Activated CD4-positive, alpha-beta T cell treated with anti-CD3 and anti-CD28 coated beads, Interleukin-2, amount 10 ng/mL, durations not matched to agents 24 days and 14 days (primary cell): ENCODE measurements around the gene IGF2R. TPM values are rescaled to one million over a fixed set of nuclear protein-coding genes. Genes with fewer than 3 reads are reported as not detected.
"Not testable (repeated sequence)": the region's sequence is repeated elsewhere in the genome, so short reads cannot be mapped to it uniquely, and the experiment has no call there.

Experiments used
- DNase-seq: peaks from one replicate; pipeline ENCODE4 v3.0.0; 2022
- H3K27ac Mint-ChIP-seq: one replicate; pipeline ENCODE4 v1.8.0; 2022; ENCODE audit warnings: mild to moderate bottlenecking, mixed read lengths
- H3K27me3 Mint-ChIP-seq: one replicate; pipeline ENCODE4 v1.8.0; 2022; ENCODE audit warnings: mixed read lengths
- H3K36me3 Mint-ChIP-seq: one replicate; pipeline ENCODE4 v1.8.0; 2022; ENCODE audit warnings: low read depth, mild to moderate bottlenecking, mixed read lengths
- H3K4me1 Mint-ChIP-seq: one replicate; pipeline ENCODE4 v1.8.0; 2021; ENCODE audit warnings: mixed read lengths
- H3K4me3 Mint-ChIP-seq: one replicate; pipeline ENCODE4 v1.8.0; 2022; ENCODE audit warnings: mild to moderate bottlenecking, moderate library complexity, mixed read lengths
- H3K9me3 Mint-ChIP-seq: one replicate; pipeline ENCODE4 v1.8.0; 2021; ENCODE audit warnings: mixed read lengths
- intact Hi-C: fragments of 100-400 bp; cut with micrococcal nuclease; formaldehyde crosslinking; loops from one replicate; pipeline ENCODE4 v1.15.1; 2023
- total RNA-seq: library from RNA; stranded (reverse); gene quantifications from 2 replicates; pipeline ENCODE4 v1.2.3, GENCODE V29; 2022

The IGF2R gene
- total RNA-seq, 1 donor from 2014 or later: 77.9 TPM

DNA sequence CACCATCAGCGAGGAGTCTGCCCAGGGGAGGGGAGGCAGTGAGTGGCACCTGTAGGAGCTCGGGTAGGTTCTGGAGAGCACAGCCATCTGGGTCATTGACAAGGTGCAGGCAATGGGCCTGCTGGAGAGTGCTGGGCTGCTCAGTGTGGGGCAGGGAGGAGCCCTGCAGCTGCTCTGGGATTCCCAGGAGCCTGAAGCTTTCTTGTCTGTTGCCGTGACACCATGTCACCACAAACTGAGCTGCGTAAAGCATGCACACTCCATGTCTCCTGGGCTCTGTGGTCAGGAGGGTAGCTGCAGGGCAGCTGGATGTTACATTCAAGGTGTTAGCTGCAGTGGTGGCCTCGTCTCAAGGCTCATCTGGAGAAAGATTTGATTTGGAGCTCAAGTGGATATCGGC lies 148.3 kb downstream of the IGF2R start:
- DNase-seq: no peak
- intact Hi-C loops: no loop called here
- Mint-ChIP-seq H3K27me3 (no peaks in the 10 kb centered on the region), H3K36me3 (peaks cover 25% of the 10 kb centered on the region), H3K4me1 (no peaks in the 10 kb centered on the region), H3K9me3 (no peaks in the 10 kb centered on the region), H3K4me3 (no peak overlapping the region), H3K27ac (no peak overlapping the region)

DNA sequence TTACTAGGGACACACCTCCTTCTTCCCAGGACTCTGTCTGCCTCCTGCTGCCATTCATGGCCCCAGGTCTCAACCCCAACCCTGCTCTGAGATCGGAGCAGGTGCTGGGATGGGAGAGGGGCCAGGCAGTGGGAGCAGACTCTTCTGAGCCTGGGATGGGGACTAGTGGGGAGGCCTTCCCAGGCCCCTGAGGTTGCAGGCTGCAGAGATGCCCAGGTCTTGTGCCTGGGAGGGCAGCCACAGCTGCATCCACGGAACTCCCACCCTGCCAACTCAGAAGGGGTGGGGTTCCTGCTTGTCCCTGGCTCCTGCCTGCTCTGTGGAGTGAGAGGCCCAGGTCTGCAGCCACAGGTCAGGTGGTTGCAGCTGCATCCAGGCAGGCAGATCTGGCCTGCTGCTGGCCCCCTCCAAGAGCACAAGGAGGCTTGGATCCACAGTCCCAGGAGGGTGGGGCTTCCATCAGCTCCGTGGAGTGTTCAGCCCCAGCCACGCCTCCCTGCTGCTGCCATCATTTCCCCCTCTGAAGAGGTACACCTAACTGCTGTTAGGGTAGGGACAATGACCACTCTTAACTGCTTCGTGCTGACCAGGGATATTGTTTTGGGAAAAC lies 149.8 kb downstream of the IGF2R start:
- no peak for DNase-seq

DNA sequence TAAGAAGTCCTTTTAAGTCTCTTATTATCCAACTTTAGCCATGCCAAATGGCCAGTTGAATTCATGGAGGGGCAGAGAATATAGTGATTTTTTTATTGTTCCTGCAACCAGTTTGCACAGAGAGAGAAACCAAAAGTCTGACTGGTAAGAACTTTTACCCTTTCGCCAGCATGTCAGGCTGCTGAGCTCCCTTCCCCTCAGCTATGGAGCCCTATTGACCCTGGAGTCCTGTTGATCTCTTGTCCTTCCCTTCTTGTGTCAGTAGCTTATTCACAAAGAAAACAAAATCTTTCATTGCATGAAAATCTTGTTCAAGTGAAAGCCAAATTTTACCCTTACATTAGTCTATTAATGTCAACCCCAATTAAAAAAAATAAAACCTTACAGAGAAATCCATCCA lies 151.2 kb downstream of the IGF2R start:
- no peak for DNase-seq
- no peaks in the 10 kb centered on the region for H3K4me1 Mint-ChIP-seq
- H3K4me3 Mint-ChIP-seq: no peak overlapping the region
- no peaks in the 10 kb centered on the region for H3K9me3 Mint-ChIP-seq
- intact Hi-C loops: no loop called here
- H3K27ac Mint-ChIP-seq: no peak overlapping the region
- H3K27me3 Mint-ChIP-seq: no peaks in the 10 kb centered on the region
- H3K36me3 Mint-ChIP-seq: peaks cover 21% of the 10 kb centered on the region

More for the DNA sequence above, 149.8 kb downstream of the IGF2R start:
- H3K27ac Mint-ChIP-seq: no peak overlapping the region
- H3K4me1 Mint-ChIP-seq: no peaks in the 10 kb centered on the region
- no peaks in the 10 kb centered on the region for H3K9me3 Mint-ChIP-seq
- intact Hi-C loops: no loop called here
- peaks cover 23% of the 10 kb centered on the region for H3K36me3 Mint-ChIP-seq
- H3K4me3 Mint-ChIP-seq: no peak overlapping the region
- no peaks in the 10 kb centered on the region for H3K27me3 Mint-ChIP-seq

DNA sequence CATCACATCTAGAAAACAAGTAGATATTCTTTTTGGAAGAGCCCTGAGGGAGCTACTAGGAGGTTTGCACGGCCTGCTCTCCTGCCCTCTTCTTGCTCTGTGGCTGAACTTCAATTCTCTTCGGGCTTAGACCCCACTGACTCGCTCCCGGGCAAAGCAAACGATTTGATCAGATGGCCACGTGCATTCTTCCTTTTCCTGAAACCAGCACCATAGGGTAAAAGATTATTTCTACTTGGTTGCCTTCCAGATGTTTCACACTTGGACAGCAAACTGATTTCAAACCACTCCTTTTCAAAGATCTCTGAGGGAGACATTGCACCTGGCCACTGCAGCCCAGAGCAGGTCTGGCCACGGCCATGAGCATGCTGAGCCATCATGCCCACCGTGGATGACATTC lies 152.7 kb downstream of the IGF2R start, which contains the start of gene SLC22A1:
Gene SLC22A1, plus strand, starts transcription at position 258 of the 400 bp plus-strand sequence. Its CDS starts 121 bp downstream, at position 379.
- Mint-ChIP-seq H3K36me3 (peaks cover 19% of the 10 kb centered on the region), H3K27ac (no peak within 1 kb of the TSS), H3K4me3 (no peak within 1 kb of the TSS), H3K27me3 (no peaks in the 10 kb centered on the region), H3K9me3 (no peaks in the 10 kb centered on the region), H3K4me1 (no peaks in the 10 kb centered on the region)
- intact Hi-C loops: no loop called here
- DNase-seq: no peak

DNA sequence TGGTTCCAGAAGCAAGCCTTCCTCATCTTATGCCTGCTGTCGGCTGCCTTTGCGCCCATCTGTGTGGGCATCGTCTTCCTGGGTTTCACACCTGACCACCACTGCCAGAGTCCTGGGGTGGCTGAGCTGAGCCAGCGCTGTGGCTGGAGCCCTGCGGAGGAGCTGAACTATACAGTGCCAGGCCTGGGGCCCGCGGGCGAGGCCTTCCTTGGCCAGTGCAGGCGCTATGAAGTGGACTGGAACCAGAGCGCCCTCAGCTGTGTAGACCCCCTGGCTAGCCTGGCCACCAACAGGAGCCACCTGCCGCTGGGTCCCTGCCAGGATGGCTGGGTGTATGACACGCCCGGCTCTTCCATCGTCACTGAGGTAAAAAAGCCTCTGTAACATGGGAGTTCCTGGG lies 153.1 kb downstream of the IGF2R start:
- Mint-ChIP-seq H3K9me3 (no peaks in the 10 kb centered on the region), H3K4me3 (no peak overlapping the region), H3K27me3 (no peaks in the 10 kb centered on the region), H3K36me3 (peaks cover 16% of the 10 kb centered on the region), H3K27ac (no peak overlapping the region), H3K4me1 (no peaks in the 10 kb centered on the region)
- intact Hi-C loops: no loop called here
- DNase-seq: no peak

DNA sequence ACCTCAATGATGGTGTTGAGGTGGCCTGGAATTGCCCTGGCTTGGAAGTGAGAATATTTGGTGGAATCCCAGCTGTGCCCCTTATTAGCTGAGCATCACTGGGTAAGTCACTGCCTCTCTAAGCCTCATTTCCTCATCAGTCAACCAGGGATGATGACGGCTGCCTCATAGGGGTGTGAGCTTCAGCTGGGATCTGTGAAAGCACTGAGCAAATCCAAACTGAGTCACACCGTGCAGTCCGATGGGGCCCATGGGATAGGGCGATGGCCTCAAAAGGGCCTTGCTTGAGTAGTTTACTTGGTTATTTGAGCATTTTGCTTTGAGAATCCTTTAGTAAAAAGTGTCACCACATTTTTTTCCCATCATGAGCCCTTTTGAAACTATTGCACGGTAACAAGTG lies 153.9 kb downstream of the IGF2R start:
- no peak overlapping the region for H3K4me3 Mint-ChIP-seq
- H3K36me3 Mint-ChIP-seq: peaks cover 10% of the 10 kb centered on the region
- no peaks in the 10 kb centered on the region for H3K4me1 Mint-ChIP-seq
- H3K27ac Mint-ChIP-seq: no peak overlapping the region
- no peaks in the 10 kb centered on the region for H3K9me3 Mint-ChIP-seq
- intact Hi-C loops: no loop called here
- no peak for DNase-seq
- no peaks in the 10 kb centered on the region for H3K27me3 Mint-ChIP-seq

DNA sequence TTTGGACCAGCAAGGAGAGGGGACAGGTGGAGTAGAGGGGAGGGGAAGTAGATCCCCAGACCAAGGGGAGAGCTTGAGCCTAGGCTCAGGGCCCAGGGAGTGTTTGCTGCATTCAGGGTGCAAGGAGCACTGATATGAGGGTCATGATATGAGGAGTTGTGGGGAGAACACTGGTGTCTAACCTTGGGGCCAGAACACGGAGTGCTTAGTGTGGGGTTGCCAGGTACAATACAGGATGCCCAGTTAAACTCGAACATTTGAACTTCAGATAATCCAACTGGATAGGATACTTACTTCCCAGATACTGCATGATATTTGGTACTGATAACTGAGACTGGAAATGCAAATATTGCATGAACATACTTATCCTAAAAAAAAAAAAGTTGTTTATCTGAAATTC lies 155.1 kb downstream of the IGF2R start:
- H3K27me3 Mint-ChIP-seq: no peaks in the 10 kb centered on the region
- H3K9me3 Mint-ChIP-seq: no peaks in the 10 kb centered on the region
- H3K36me3 Mint-ChIP-seq: peaks cover 6% of the 10 kb centered on the region
- no peak for DNase-seq
- H3K4me1 Mint-ChIP-seq: no peaks in the 10 kb centered on the region
- intact Hi-C loops: no loop called here
- no peak overlapping the region for H3K27ac Mint-ChIP-seq
- H3K4me3 Mint-ChIP-seq: no peak overlapping the region

- H3K36me3 Mint-ChIP-seq: peaks cover 1% of the 10 kb centered on the region
- H3K27ac Mint-ChIP-seq: no peak overlapping the region
- no peak overlapping the region for H3K4me3 Mint-ChIP-seq
- no peak for DNase-seq
- intact Hi-C loops: no loop called here
- H3K27me3 Mint-ChIP-seq: no peaks in the 10 kb centered on the region
- H3K4me1 Mint-ChIP-seq: no peaks in the 10 kb centered on the region
- H3K9me3 Mint-ChIP-seq: no peaks in the 10 kb centered on the region
Measured at GRCh38 chr6:160124605-160125004, 155.7 kb downstream of the IGF2R start.

DNA sequence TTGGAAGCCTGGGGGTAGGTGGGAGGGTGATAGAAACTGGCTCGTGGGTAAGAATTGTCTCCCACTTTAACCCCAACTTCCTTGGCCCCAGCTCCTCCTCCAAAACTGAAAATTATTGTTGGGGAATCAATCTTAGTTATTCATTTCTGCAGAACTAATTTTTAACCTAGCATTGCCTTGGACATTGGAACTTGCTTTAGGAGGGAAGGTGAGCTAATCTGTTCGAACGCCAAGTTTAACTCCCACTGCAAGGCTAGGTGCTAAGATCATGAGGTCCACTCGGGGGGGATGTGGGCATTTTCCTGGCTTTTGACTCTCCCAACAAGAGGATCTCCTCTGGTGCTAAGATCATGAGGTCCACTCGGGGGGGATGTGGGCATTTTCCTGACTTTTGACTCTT lies 156.2 kb downstream of the IGF2R start:
- not testable (repeated sequence) for H3K36me3 Mint-ChIP-seq

DNA sequence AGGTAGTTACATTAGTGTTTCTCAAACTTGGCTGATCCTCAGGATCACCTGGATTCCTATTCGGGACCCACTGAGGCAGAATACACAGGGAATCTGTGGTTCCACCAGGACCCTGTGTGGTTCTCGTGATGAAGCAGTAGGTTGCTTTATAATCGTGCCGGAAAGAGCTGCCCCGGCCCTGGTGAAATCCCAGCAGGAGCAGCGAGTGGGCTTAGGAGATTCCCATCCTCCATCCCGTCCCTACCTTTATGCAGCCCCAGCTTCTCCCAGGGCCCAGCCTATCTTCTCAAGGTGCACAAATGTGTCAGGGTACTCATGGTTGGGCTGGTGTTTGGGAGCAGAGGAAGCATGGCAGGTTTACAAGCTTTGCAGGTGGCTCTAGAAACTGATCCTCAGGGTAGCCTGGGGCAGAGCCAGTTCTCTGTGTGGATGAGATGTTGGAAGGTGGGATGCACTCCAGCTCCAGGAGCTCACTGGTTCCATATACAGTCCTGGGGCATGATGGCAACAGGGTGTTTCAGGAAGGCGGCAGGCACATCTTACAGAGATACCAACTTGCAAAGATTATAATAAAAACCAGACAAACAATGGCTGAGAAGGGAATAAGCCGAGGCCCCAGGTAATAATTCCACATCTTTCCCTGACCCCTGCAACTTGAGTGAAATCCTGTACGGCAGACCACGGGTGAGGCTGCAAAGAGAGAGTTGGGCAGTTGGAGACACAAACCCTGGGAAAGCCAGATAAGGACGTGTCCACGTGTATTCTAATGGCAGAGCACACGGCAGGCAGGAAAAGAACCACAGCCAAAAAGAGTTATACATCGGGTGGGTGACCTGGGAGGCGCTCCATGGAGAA lies 158.6 kb downstream of the IGF2R start:
- H3K4me3 Mint-ChIP-seq: no peak overlapping the region
- no peaks in the 10 kb centered on the region for H3K27me3 Mint-ChIP-seq
- no peak for DNase-seq
- H3K9me3 Mint-ChIP-seq: no peaks in the 10 kb centered on the region
- intact Hi-C loops: no loop called here
- no peak overlapping the region for H3K27ac Mint-ChIP-seq
- peaks cover 2% of the 10 kb centered on the region for H3K4me1 Mint-ChIP-seq
- H3K36me3 Mint-ChIP-seq: no peaks in the 10 kb centered on the region

More for the DNA sequence above, 156.2 kb downstream of the IGF2R start:
- H3K27me3 Mint-ChIP-seq, H3K9me3 Mint-ChIP-seq, DNase-seq, H3K4me3 Mint-ChIP-seq, H3K4me1 Mint-ChIP-seq, intact Hi-C loops, H3K27ac Mint-ChIP-seq: not testable (repeated sequence)

DNA sequence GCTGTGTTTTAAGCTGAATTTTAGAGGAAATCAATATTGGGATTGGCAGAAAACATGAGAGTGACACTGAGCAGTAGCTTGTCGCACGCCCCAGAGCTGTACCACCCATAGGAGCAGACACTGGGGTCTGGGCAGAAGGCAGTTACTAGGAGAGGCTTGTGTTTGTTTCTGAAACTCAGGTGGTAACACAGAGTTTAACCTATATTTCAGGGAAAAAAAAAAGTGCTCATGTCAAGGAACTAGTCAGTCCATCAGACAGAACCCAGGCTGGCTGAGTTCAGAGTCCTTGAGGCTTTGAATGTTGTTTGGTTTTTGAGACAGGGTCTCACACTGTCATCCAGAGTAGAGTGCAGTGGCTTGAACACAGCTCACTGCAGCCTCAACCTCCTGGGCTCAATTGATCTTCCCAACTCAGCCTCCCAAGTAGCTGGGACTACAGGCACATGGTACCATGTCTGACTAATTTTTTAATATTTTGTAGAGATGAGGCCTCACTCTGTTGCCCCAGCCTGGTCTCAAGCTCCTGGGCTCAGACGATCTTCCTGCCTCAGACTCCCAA lies 159.3 kb downstream of the IGF2R start:
- no peak for DNase-seq
- no peaks in the 10 kb centered on the region for H3K27me3 Mint-ChIP-seq
- H3K4me1 Mint-ChIP-seq: peaks cover 4% of the 10 kb centered on the region
- no peak overlapping the region for H3K27ac Mint-ChIP-seq
- H3K9me3 Mint-ChIP-seq: no peaks in the 10 kb centered on the region
- no peak overlapping the region for H3K4me3 Mint-ChIP-seq
- intact Hi-C loops: no loop called here
- H3K36me3 Mint-ChIP-seq: no peaks in the 10 kb centered on the region

GRCh38 chr6:160128879-160129516 lies 160.1 kb downstream of the IGF2R start:
- H3K27ac Mint-ChIP-seq: no peak overlapping the region
- H3K36me3 Mint-ChIP-seq: no peaks in the 10 kb centered on the region
- no peaks in the 10 kb centered on the region for H3K27me3 Mint-ChIP-seq
- H3K9me3 Mint-ChIP-seq: no peaks in the 10 kb centered on the region
- H3K4me3 Mint-ChIP-seq: no peak overlapping the region
- peaks cover 6% of the 10 kb centered on the region for H3K4me1 Mint-ChIP-seq
- intact Hi-C loops: no loop called here
- no peak for DNase-seq

- Mint-ChIP-seq H3K4me1 (peaks cover 8% of the 10 kb centered on the region), H3K27me3 (no peaks in the 10 kb centered on the region), H3K27ac (no peak overlapping the region), H3K4me3 (no peak overlapping the region), H3K36me3 (no peaks in the 10 kb centered on the region), H3K9me3 (no peaks in the 10 kb centered on the region)
- DNase-seq: no peak
- intact Hi-C loops: no loop called here
Measured at GRCh38 chr6:160129881-160130615, 161.2 kb downstream of the IGF2R start.
